Medulla oblongata (tissue), 1 donor: ENCODE data around the gene SPATA31D1.

ENCODE experiments used
- DNase-seq: peaks from one replicate; pipeline ENCODE4 v3.0.0-alpha.2; 2015; ENCODE audit errors: extremely low spot score

Gene SPATA31D1

GRCh38 chr9:82021198-82021597, 32.6 kb downstream of the SPATA31D1 start:
- DNase-seq: no peak

- no peak for DNase-seq
These were observed 33.5 kb downstream of the SPATA31D1 start for GRCh38 chr9:82022121-82022520.

GRCh38 chr9:82024908-82025307, 36.3 kb downstream of the SPATA31D1 start:
- DNase-seq: no peak

GRCh38 chr9:82031538-82032280, 43.1 kb downstream of the SPATA31D1 start:
- DNase-seq: peak; percentile 39

- DNase-seq: no peak
These were observed 46.6 kb downstream of the SPATA31D1 start for GRCh38 chr9:82034956-82035731.

GRCh38 chr9:82036086-82036485, 47.5 kb downstream of the SPATA31D1 start:
- peak; percentile 3 for DNase-seq

GRCh38 chr9:82037126-82037525, 48.6 kb downstream of the SPATA31D1 start:
- DNase-seq: no peak

GRCh38 chr9:82038897-82039296, 50.3 kb downstream of the SPATA31D1 start:
- DNase-seq: no peak
